MM.1S (cell line): ENCODE results near the gene COL11A1.

Source experiments
- DNase-seq: peaks from one replicate; pipeline ENCODE4 v3.0.0-alpha.2; 2015
- H2AFZ ChIP-seq: fragments of 300-600 bp; sonication (generic); 2 replicates; pipeline ENCODE4 v1.6.0; 2016; ENCODE audit warnings: antibody characterized with exemption, low read length
- H3F3A ChIP-seq: fragments of 300-600 bp; sonication (generic); 2 replicates; pipeline ENCODE4 v1.6.1; 2016; ENCODE audit warnings: mild to moderate bottlenecking, antibody characterized with exemption, low read length, moderate library complexity, mixed read lengths; ENCODE audit not compliant: insufficient read depth
- H3K27ac ChIP-seq: fragments of 300-600 bp; sonication (generic); 2 replicates; pipeline ENCODE4 v1.5.1; 2016; ENCODE audit warnings: mild to moderate bottlenecking, low read length
- H3K27me3 ChIP-seq: fragments of 300-600 bp; sonication (generic); replicated peaks from 2 replicates; pipeline ENCODE4 v1.6.0; 2016; ENCODE audit warnings: low read length; ENCODE audit not compliant: insufficient read depth
- H3K36me3 ChIP-seq: fragments of 300-600 bp; sonication (generic); replicated peaks from 2 replicates; pipeline ENCODE4 v1.6.1; 2016; ENCODE audit warnings: mild to moderate bottlenecking, low read length, mixed read lengths; ENCODE audit not compliant: insufficient read depth
- H3K4me1 ChIP-seq: fragments of 300-600 bp; sonication (generic); 2 replicates; pipeline ENCODE4 v1.6.1; 2016; ENCODE audit warnings: low read length, mixed read lengths
- H3K4me2 ChIP-seq: fragments of 300-600 bp; sonication (generic); 2 replicates; pipeline ENCODE4 v1.6.0; 2016; ENCODE audit warnings: low read depth, low read length
- H3K4me3 ChIP-seq: fragments of 300-600 bp; sonication (generic); 2 replicates; pipeline ENCODE4 v1.5.1; 2016; ENCODE audit warnings: low read length, mixed read lengths
- H3K79me2 ChIP-seq: fragments of 300-600 bp; sonication (generic); 2 replicates; pipeline ENCODE4 v1.6.1; 2016; ENCODE audit warnings: mixed run types, low read length, mixed read lengths
- H3K9ac ChIP-seq: fragments of 300-600 bp; sonication (generic); 2 replicates; pipeline ENCODE4 v1.6.1; 2016; ENCODE audit warnings: low read length, mixed read lengths
- H3K9me2 ChIP-seq: fragments of 300-600 bp; sonication (generic); replicated peaks from 2 replicates; pipeline ENCODE4 v1.6.1; 2016; ENCODE audit warnings: mild to moderate bottlenecking, low read length, mixed read lengths; ENCODE audit not compliant: insufficient read depth
- H3K9me3 ChIP-seq: fragments of 300-600 bp; sonication (generic); replicated peaks from 2 replicates; pipeline ENCODE4 v1.6.1; 2016; ENCODE audit warnings: mild to moderate bottlenecking, low read length, mixed read lengths; ENCODE audit not compliant: insufficient read depth
- H4K20me1 ChIP-seq: fragments of 300-600 bp; sonication (generic); 2 replicates; pipeline ENCODE4 v1.6.1; 2016; ENCODE audit warnings: mild to moderate bottlenecking, low read length, moderate library complexity, mixed read lengths; ENCODE audit not compliant: insufficient read depth
- CTCF ChIP-seq: fragments of 300-600 bp; sonication (generic); IDR thresholded peaks from 2 replicates; pipeline ENCODE4 v1.5.1; 2016; ENCODE audit warnings: antibody characterized with exemption, low read length, mixed read lengths
- EZH2 ChIP-seq: fragments of 300-600 bp; sonication (generic); optimal IDR thresholded peaks from 2 replicates; pipeline ENCODE3; 2017; ENCODE audit warnings: low read depth, mild to moderate bottlenecking, antibody characterized with exemption, low read length, mixed read lengths
- EZH2phosphoT487 ChIP-seq: fragments of 300-600 bp; sonication (generic); IDR thresholded peaks from 2 replicates; pipeline ENCODE4 v1.6.1; 2018; ENCODE audit warnings: antibody characterized with exemption, low read length

COL11A1 gene

GRCh38 chr1:103111926-103112325, 3.6 kb upstream of the COL11A1 start:
- H3K79me2 ChIP-seq = no peaks in the 10 kb centered on the region
- no peak for TF ChIP-seq CTCF
- TF ChIP-seq EZH2 = no peak
- TF ChIP-seq EZH2phosphoT487 = no peak
- DNase-seq = no peak

GRCh38 chr1:103110701-103111100, 2.4 kb upstream of the COL11A1 start:
- no peaks in the 10 kb centered on the region for H3K27me3 ChIP-seq

More at GRCh38 chr1:103111926-103112325, 3.6 kb upstream of the COL11A1 start:
- Histone ChIP-seq H4K20me1 (no peaks in the 10 kb centered on the region), H3K4me2 (no peak overlapping the region), H3K36me3 (no peaks in the 10 kb centered on the region), H3K9ac (no peak overlapping the region), H3K9me3 (no peaks in the 10 kb centered on the region), H2AFZ (no peak overlapping the region), H3K27me3 (no peaks in the 10 kb centered on the region), H3F3A (no peaks in the 10 kb centered on the region), H3K4me3 (no peak overlapping the region), H3K9me2 (no peaks in the 10 kb centered on the region), H3K4me1 (no peaks in the 10 kb centered on the region), H3K27ac (no peak overlapping the region)

GRCh38 chr1:103109311-103109920, 1.1 kb upstream of the COL11A1 start:
- no peaks in the 10 kb centered on the region for H3K27me3 ChIP-seq
- no peak overlapping the region for H3K4me3 ChIP-seq
- DNase-seq = no peak
- H3K9me3 ChIP-seq = no peaks in the 10 kb centered on the region
- H3F3A ChIP-seq = no peaks in the 10 kb centered on the region
- no peaks in the 10 kb centered on the region for H3K36me3 ChIP-seq
- H3K27ac ChIP-seq = no peak overlapping the region
- no peaks in the 10 kb centered on the region for H4K20me1 ChIP-seq
- no peaks in the 10 kb centered on the region for H3K4me1 ChIP-seq
- no peak overlapping the region for H2AFZ ChIP-seq
- H3K9ac ChIP-seq = no peak overlapping the region
- TF ChIP-seq CTCF (no peak), EZH2phosphoT487 (no peak), EZH2 (no peak)
- H3K9me2 ChIP-seq = no peaks in the 10 kb centered on the region
- no peak overlapping the region for H3K4me2 ChIP-seq
- H3K79me2 ChIP-seq = no peaks in the 10 kb centered on the region

More at GRCh38 chr1:103110701-103111100, 2.4 kb upstream of the COL11A1 start:
- Histone ChIP-seq H3K36me3 (no peaks in the 10 kb centered on the region), H3K9ac (no peak overlapping the region), H3K79me2 (no peaks in the 10 kb centered on the region), H3K9me3 (no peaks in the 10 kb centered on the region), H2AFZ (no peak overlapping the region), H3K27ac (no peak overlapping the region), H4K20me1 (no peaks in the 10 kb centered on the region), H3K4me1 (no peaks in the 10 kb centered on the region), H3K4me2 (no peak overlapping the region), H3K9me2 (no peaks in the 10 kb centered on the region), H3F3A (no peaks in the 10 kb centered on the region), H3K4me3 (no peak overlapping the region)
- TF ChIP-seq EZH2phosphoT487 = no peak
- TF ChIP-seq CTCF = no peak
- no peak for TF ChIP-seq EZH2
- no peak for DNase-seq
